Spleen (tissue), 7 donors: Measurements from ENCODE around the gene YTHDF1.

Experiments used
- POLR2A ChIP-seq, 3 donors: fragments of 450-650 bp; IDR thresholded peaks; one replicate each; pipeline ENCODE4 v1.5.1; 2017; ENCODE audit warnings: antibody characterized with exemption in 3 of 3, mild to moderate bottlenecking in 1 of 3
- TF ChIP-seq, protein P1 (sequence below), 11 experiments: fragments of 200-600 bp in 7 of 11; fragments of 450-650 bp in 4 of 11; sonication (generic) in 4 of 11; IDR thresholded peaks in 8 of 11; conservative IDR thresholded peaks in 3 of 11; 1 replicate in 7 of 11; 2 replicates in 4 of 11; pipeline versions ENCODE4 v1.4.0 to v1.8.0; 2016 to 2021; ENCODE audit warnings: antibody characterized with exemption in 11 of 11, inconsistent platforms in 4 of 11, mild to moderate bottlenecking in 1 of 11
- donor health status: DM: no; HTN: no; CAD: no; lungs with moderate emphysema.
- donor health status: DM: no; HTN: no; CAD: no.
- donor health status: DM: no; HTN: no; CAD: no.

DNA sequence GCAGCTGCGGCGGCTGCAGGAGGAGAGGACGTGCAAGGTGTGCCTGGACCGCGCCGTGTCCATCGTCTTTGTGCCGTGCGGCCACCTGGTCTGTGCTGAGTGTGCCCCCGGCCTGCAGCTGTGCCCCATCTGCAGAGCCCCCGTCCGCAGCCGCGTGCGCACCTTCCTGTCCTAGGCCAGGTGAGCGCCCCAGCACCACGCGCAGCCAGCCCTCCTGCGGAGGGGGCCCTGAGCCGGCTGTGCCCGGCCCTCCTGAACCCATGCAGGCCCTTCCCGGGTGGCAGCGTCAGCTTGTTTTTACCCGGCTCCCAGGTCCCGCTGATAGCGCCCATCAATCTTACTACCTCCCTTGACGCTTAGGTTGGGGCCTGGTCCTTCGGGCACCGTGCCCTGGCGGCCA is 23.5 kb upstream of the YTHDF1 start:
- TF ChIP-seq, protein P1, sequence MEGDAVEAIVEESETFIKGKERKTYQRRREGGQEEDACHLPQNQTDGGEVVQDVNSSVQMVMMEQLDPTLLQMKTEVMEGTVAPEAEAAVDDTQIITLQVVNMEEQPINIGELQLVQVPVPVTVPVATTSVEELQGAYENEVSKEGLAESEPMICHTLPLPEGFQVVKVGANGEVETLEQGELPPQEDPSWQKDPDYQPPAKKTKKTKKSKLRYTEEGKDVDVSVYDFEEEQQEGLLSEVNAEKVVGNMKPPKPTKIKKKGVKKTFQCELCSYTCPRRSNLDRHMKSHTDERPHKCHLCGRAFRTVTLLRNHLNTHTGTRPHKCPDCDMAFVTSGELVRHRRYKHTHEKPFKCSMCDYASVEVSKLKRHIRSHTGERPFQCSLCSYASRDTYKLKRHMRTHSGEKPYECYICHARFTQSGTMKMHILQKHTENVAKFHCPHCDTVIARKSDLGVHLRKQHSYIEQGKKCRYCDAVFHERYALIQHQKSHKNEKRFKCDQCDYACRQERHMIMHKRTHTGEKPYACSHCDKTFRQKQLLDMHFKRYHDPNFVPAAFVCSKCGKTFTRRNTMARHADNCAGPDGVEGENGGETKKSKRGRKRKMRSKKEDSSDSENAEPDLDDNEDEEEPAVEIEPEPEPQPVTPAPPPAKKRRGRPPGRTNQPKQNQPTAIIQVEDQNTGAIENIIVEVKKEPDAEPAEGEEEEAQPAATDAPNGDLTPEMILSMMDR (IDR thresholded peaks at IDR 0.05 in 8 of 11, conservative IDR thresholded peaks at IDR 0.05 in 3 of 11) = no peak
- TF ChIP-seq POLR2A (IDR thresholded peaks at IDR 0.05) = no peak
